ENCODE measurements around the gene MYO16.

Gene MYO16

GRCh38 chr13:109246001-109246400 lies 616.6 kb downstream of the MYO16 start:
- Histone ChIP-seq H3K79me2 (ENCODE audit: insufficient read depth, low read length) (no peaks in the 10 kb centered on the region), H3K4me1 (ENCODE audit: insufficient read depth, low read length, poor library complexity, severe bottlenecking) (no peaks in the 10 kb centered on the region), H2AFZ (ENCODE audit: low read length) (no peak overlapping the region), H3K4me3 (ENCODE audit: low read length, poor library complexity, severe bottlenecking) (no peak overlapping the region), H3K9me3 (ENCODE audit: insufficient read depth, low read depth, low read length) (0 out of 2 replicates have a peak, but pooled peaks cover 3% of the 10 kb centered on the region), H3K27me3 (ENCODE audit: insufficient read depth, low read length, poor library complexity, severe bottlenecking) (no peaks in the 10 kb centered on the region), H4K20me1 (ENCODE audit: insufficient read depth, low read length, poor library complexity, severe bottlenecking) (no peaks in the 10 kb centered on the region), H3K9me2 (replicated peaks; ENCODE audit: low read depth, low read length) (no peaks in the 10 kb centered on the region), H3F3A (ENCODE audit: low read depth) (no peaks in the 10 kb centered on the region), H3K9ac (ENCODE audit: low read depth, low read length, poor library complexity, severe bottlenecking) (no peak overlapping the region), H3K36me3 (ENCODE audit: insufficient read depth, low read length) (no peaks in the 10 kb centered on the region), H3K4me2 (ENCODE audit: low read depth, low read length, poor library complexity, severe bottlenecking) (no peak overlapping the region)
- no peak for TF ChIP-seq EZH2phosphoT487 (IDR thresholded peaks at IDR 0.05; ENCODE audit: borderline replicate concordance)
- TF ChIP-seq CTCF (conservative IDR thresholded peaks at IDR 0.05; ENCODE audit: low read length) = no peak

GRCh38 chr13:109249780-109250528 lies 620.5 kb downstream of the MYO16 start:
- H2AFZ ChIP-seq (ENCODE audit: low read length) = no peak overlapping the region
- no peak overlapping the region for H3K9ac ChIP-seq (ENCODE audit: low read depth, low read length, poor library complexity, severe bottlenecking)
- no peaks in the 10 kb centered on the region for H3K79me2 ChIP-seq (ENCODE audit: insufficient read depth, low read length)
- TF ChIP-seq EZH2phosphoT487 (IDR thresholded peaks at IDR 0.05; ENCODE audit: borderline replicate concordance) = no peak
- no peak for TF ChIP-seq CTCF (conservative IDR thresholded peaks at IDR 0.05; ENCODE audit: low read length)
- no peaks in the 10 kb centered on the region for H3K36me3 ChIP-seq (ENCODE audit: insufficient read depth, low read length)
- no peaks in the 10 kb centered on the region for H4K20me1 ChIP-seq (ENCODE audit: insufficient read depth, low read length, poor library complexity, severe bottlenecking)
- no peaks in the 10 kb centered on the region for H3K4me1 ChIP-seq (ENCODE audit: insufficient read depth, low read length, poor library complexity, severe bottlenecking)
- no peak overlapping the region for H3K4me3 ChIP-seq (ENCODE audit: low read length, poor library complexity, severe bottlenecking)
- H3K27me3 ChIP-seq (ENCODE audit: insufficient read depth, low read length, poor library complexity, severe bottlenecking) = no peaks in the 10 kb centered on the region
- H3F3A ChIP-seq (ENCODE audit: low read depth) = no peaks in the 10 kb centered on the region
- H3K9me3 ChIP-seq (ENCODE audit: insufficient read depth, low read depth, low read length) = 0 out of 2 replicates have a peak, but pooled peaks cover 3% of the 10 kb centered on the region
- no peaks in the 10 kb centered on the region for H3K9me2 ChIP-seq (replicated peaks; ENCODE audit: low read depth, low read length)
- H3K4me2 ChIP-seq (ENCODE audit: low read depth, low read length, poor library complexity, severe bottlenecking) = no peak overlapping the region

GRCh38 chr13:109251956-109252355 lies 622.5 kb downstream of the MYO16 start:
- H3K9me2 ChIP-seq (replicated peaks; ENCODE audit: low read depth, low read length) = no peaks in the 10 kb centered on the region
- no peak overlapping the region for H3K4me3 ChIP-seq (ENCODE audit: low read length, poor library complexity, severe bottlenecking)
- H3K79me2 ChIP-seq (ENCODE audit: insufficient read depth, low read length) = no peaks in the 10 kb centered on the region
- TF ChIP-seq CTCF (conservative IDR thresholded peaks at IDR 0.05; ENCODE audit: low read length) (no peak), EZH2phosphoT487 (IDR thresholded peaks at IDR 0.05; ENCODE audit: borderline replicate concordance) (no peak)
- H4K20me1 ChIP-seq (ENCODE audit: insufficient read depth, low read length, poor library complexity, severe bottlenecking) = no peaks in the 10 kb centered on the region
- H3K9ac ChIP-seq (ENCODE audit: low read depth, low read length, poor library complexity, severe bottlenecking) = no peak overlapping the region
- H3K9me3 ChIP-seq (ENCODE audit: insufficient read depth, low read depth, low read length) = no peaks in the 10 kb centered on the region
- no peaks in the 10 kb centered on the region for H3K4me1 ChIP-seq (ENCODE audit: insufficient read depth, low read length, poor library complexity, severe bottlenecking)
- H3F3A ChIP-seq (ENCODE audit: low read depth) = no peaks in the 10 kb centered on the region
- no peaks in the 10 kb centered on the region for H3K36me3 ChIP-seq (ENCODE audit: insufficient read depth, low read length)
- H3K4me2 ChIP-seq (ENCODE audit: low read depth, low read length, poor library complexity, severe bottlenecking) = no peak overlapping the region
- no peak overlapping the region for H2AFZ ChIP-seq (ENCODE audit: low read length)
- H3K27me3 ChIP-seq (ENCODE audit: insufficient read depth, low read length, poor library complexity, severe bottlenecking) = no peaks in the 10 kb centered on the region
